ENCODE measurements around the gene OSBPL9.

The OSBPL9 gene

GRCh38 chr1:51653127-51653526, 36.2 kb downstream of the OSBPL9 start:
- Histone ChIP-seq H3K4me1 (ENCODE audit: insufficient read depth, low read length) (peaks cover 13% of the 10 kb centered on the region), H3K9ac (ENCODE audit: low read depth, low read length) (no peak overlapping the region), H3K9me3 (ENCODE audit: control insufficient read depth, insufficient read depth, low read length) (no peaks in the 10 kb centered on the region), H3K36me3 (ENCODE audit: insufficient read depth, low read length) (no peaks in the 10 kb centered on the region)

DNA sequence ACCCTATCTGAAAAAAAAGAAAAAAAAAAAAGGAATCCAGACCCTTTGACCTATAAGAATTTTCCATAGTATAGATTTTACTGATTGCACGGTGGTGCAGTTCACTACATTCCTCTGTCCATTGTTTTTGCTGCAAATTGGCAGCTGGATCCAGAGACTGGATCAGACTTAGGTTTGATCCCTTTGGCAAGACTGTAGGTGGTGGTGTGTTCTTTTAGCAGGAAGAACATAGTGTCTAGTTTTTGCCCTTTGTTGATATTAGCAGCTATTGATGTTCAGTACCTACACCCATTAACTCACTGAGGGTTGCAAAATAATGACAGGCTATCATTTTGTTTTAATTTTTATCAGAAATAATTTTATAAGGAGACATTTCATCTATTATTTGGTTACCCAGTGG, 37.1 kb downstream of the OSBPL9 start:
- Histone ChIP-seq H3K9me3 (ENCODE audit: control insufficient read depth, insufficient read depth, low read length) (no peaks in the 10 kb centered on the region), H3K36me3 (ENCODE audit: insufficient read depth, low read length) (no peaks in the 10 kb centered on the region), H3K4me1 (ENCODE audit: insufficient read depth, low read length) (peaks cover 13% of the 10 kb centered on the region), H3K9ac (ENCODE audit: low read depth, low read length) (no peak overlapping the region)

GRCh38 chr1:51656374-51656773, 39.5 kb downstream of the OSBPL9 start:
- peaks cover 8% of the 10 kb centered on the region for H3K4me1 ChIP-seq (ENCODE audit: insufficient read depth, low read length)
- no peaks in the 10 kb centered on the region for H3K9me3 ChIP-seq (ENCODE audit: control insufficient read depth, insufficient read depth, low read length)
- H3K36me3 ChIP-seq (ENCODE audit: insufficient read depth, low read length) = no peaks in the 10 kb centered on the region
- H3K9ac ChIP-seq (ENCODE audit: low read depth, low read length) = no peak overlapping the region

- Histone ChIP-seq H3K9me3 (ENCODE audit: control insufficient read depth, insufficient read depth, low read length) (no peaks in the 10 kb centered on the region), H3K36me3 (ENCODE audit: insufficient read depth, low read length) (no peaks in the 10 kb centered on the region), H3K4me1 (ENCODE audit: insufficient read depth, low read length) (peaks cover 9% of the 10 kb centered on the region), H3K9ac (ENCODE audit: low read depth, low read length) (no peak overlapping the region)
These were observed 43.7 kb downstream of the OSBPL9 start for GRCh38 chr1:51660580-51660979.

GRCh38 chr1:51661081-51661518, 44.2 kb downstream of the OSBPL9 start:
- peaks cover 9% of the 10 kb centered on the region for H3K4me1 ChIP-seq (ENCODE audit: insufficient read depth, low read length)
- H3K36me3 ChIP-seq (ENCODE audit: insufficient read depth, low read length) = no peaks in the 10 kb centered on the region
- H3K9ac ChIP-seq (ENCODE audit: low read depth, low read length) = no peak overlapping the region
- H3K9me3 ChIP-seq (ENCODE audit: control insufficient read depth, insufficient read depth, low read length) = no peaks in the 10 kb centered on the region

DNA sequence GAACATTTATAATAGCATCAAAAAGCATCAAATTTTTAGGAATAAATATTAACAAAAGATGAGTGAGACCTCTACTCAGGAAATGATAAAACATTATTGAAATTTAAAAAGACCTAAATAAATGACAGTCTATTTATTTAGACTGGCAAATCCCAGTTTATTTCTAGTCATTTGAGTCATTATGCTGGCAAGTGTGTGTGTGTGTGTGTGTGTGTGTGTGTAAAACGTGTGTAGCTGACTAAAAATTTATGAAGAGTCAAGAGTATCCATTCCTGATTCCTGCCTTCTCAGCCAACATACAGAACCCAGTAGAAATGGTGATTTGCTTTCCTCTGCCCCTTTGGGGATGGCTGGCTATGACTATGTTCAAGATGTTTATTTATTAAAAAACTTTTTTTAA, 46.2 kb downstream of the OSBPL9 start:
- H3K36me3 ChIP-seq (ENCODE audit: insufficient read depth, low read length) = no peaks in the 10 kb centered on the region
- no peaks in the 10 kb centered on the region for H3K9me3 ChIP-seq (ENCODE audit: control insufficient read depth, insufficient read depth, low read length)
- H3K4me1 ChIP-seq (ENCODE audit: insufficient read depth, low read length) = peaks cover 9% of the 10 kb centered on the region
- no peak overlapping the region for H3K9ac ChIP-seq (ENCODE audit: low read depth, low read length)

DNA sequence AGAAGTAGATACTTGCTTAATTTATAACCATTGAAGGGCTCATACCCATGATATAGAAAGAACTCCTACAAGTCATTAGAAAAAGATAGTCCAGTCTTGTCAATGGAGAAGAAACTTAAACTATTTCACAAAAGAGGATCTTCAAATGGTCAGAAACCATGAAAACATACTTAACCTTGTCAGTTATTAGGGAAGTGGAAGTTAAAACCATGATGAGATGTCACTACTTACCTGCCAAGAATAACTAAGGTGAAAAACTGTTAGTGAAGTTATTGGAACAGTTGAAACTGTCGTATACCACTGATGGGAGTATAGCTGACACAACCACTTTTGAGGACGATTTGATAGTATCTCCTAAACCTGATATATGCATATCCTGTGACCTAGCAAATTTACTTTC, 46.8 kb downstream of the OSBPL9 start:
- Histone ChIP-seq H3K4me1 (ENCODE audit: insufficient read depth, low read length) (peaks cover 11% of the 10 kb centered on the region), H3K36me3 (ENCODE audit: insufficient read depth, low read length) (no peaks in the 10 kb centered on the region), H3K9me3 (ENCODE audit: control insufficient read depth, insufficient read depth, low read length) (no peaks in the 10 kb centered on the region), H3K9ac (ENCODE audit: low read depth, low read length) (no peak overlapping the region)

DNA sequence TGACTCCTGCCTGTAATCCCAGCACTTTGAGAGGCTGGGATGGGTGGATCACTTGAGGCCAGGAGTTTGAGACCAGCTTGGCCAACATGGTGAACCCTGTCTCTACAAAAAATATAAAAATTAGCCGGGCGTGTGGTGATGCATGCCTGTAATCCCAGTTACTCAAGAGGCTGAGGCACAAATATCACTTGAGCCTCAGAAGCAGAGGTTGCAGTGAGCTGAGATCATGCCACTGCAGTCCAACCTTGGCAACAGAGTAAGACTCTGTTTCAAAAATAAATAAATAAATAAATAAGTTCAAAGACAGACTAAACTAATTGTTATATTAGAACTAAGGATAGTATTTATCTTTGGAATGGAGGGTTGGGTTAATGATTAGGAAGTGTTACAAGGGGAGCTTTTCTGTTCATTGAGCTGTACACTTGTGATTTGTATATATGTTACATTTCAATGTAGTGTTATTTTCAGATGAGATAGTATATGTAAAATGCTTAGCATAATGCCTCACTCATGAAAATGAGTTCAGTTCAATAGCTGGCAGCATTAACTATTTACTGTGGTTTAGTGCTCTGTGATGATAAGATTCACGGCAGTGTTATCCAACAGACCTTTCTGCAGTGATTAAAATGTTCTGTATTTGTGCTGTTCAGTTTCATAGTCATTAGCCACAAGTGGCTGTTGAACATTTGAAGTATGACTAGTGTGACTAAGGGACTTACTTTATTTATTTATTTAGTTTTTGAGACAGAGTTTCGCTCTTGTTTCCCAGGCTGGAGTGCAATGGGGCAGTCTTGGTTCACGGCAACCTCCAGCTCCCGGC, 47.7 kb downstream of the OSBPL9 start:
- Histone ChIP-seq H3K9me3 (ENCODE audit: control insufficient read depth, insufficient read depth, low read length) (no peaks in the 10 kb centered on the region), H3K4me1 (ENCODE audit: insufficient read depth, low read length) (peaks cover 19% of the 10 kb centered on the region), H3K36me3 (ENCODE audit: insufficient read depth, low read length) (no peaks in the 10 kb centered on the region), H3K9ac (ENCODE audit: low read depth, low read length) (no peak overlapping the region)

DNA sequence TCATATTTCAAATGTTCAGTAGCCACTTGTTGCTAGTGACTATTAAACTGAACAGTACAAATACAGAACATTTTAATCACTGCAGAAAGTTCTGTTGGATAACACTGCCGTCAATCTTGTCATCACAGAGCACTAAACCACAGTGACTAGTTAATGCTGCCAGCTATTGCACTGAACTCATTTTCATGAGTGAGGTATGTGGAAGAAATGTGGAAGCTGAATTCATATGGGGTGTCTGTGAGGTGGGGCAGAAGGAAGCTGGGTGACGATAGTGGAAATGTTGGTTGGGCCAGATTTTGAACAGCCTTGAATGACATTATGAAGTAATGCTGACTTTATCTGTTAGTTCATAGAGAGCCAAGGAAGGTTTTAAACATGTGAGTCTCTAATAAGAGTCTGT, 49.6 kb downstream of the OSBPL9 start:
- Histone ChIP-seq H3K4me1 (ENCODE audit: insufficient read depth, low read length) (peaks cover 10% of the 10 kb centered on the region), H3K36me3 (ENCODE audit: insufficient read depth, low read length) (no peaks in the 10 kb centered on the region), H3K9ac (ENCODE audit: low read depth, low read length) (no peak overlapping the region)

GRCh38 chr1:51667561-51667960, 50.7 kb downstream of the OSBPL9 start:
- Histone ChIP-seq H3K9me3 (ENCODE audit: control insufficient read depth, insufficient read depth, low read length) (no peaks in the 10 kb centered on the region), H3K9ac (ENCODE audit: low read depth, low read length) (no peak overlapping the region), H3K36me3 (ENCODE audit: insufficient read depth, low read length) (no peaks in the 10 kb centered on the region), H3K4me1 (ENCODE audit: insufficient read depth, low read length) (peaks cover 10% of the 10 kb centered on the region)

More for the DNA sequence above, 49.6 kb downstream of the OSBPL9 start:
- no peaks in the 10 kb centered on the region for H3K9me3 ChIP-seq (ENCODE audit: control insufficient read depth, insufficient read depth, low read length)

DNA sequence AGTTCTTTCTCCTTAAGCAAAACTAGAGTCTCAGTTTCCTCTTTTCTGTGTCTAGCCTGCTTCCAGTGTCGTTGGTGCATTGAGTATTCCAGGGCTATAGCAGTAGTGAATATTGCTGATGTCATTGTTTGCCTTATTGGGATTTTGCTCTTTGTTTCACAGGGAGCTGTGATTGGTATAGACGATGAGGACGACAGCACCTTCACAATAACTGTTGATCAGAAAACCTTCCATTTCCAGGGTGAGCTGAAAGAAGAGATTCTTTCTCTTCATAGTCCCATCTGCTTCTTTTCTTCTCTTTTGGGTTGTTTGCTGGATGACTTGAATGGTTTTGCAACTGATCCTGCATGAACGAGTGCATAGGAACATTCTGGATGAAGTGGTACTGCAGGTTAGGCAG, 52.4 kb downstream of the OSBPL9 start:
- peaks cover 10% of the 10 kb centered on the region for H3K4me1 ChIP-seq (ENCODE audit: insufficient read depth, low read length)
- no peak overlapping the region for H3K9ac ChIP-seq (ENCODE audit: low read depth, low read length)
- H3K36me3 ChIP-seq (ENCODE audit: insufficient read depth, low read length) = no peaks in the 10 kb centered on the region; the same call in 1 of the 2 replicates
- H3K9me3 ChIP-seq (ENCODE audit: control insufficient read depth, insufficient read depth, low read length) = no peaks in the 10 kb centered on the region

DNA sequence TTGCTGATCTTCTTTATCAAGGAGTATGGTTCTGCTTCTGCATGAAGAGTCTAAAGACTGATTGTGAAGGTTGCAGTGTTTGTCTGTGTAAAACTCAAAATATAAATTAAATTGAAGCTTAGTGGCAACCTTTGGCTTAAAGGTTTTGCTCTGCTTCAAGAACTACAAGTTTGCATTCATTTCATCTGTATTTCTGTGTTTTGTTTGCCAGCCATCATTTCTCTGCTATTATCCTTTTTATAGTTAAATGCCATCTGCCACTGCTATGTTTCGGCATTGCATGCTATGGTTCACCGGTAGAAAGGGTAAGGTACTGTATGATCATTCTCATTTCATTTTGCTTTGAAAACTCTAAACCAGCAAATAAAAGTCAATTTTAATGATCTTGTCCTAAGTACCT, 52.9 kb downstream of the OSBPL9 start:
- H3K4me1 ChIP-seq (ENCODE audit: insufficient read depth, low read length) = peaks cover 10% of the 10 kb centered on the region
- H3K9ac ChIP-seq (ENCODE audit: low read depth, low read length) = no peak overlapping the region
- no peaks in the 10 kb centered on the region for H3K9me3 ChIP-seq (ENCODE audit: control insufficient read depth, insufficient read depth, low read length)
- no peaks in the 10 kb centered on the region; the same call in 1 of the 2 replicates for H3K36me3 ChIP-seq (ENCODE audit: insufficient read depth, low read length)

- H3K36me3 ChIP-seq (ENCODE audit: insufficient read depth, low read length) = no peaks in the 10 kb centered on the region; the same call in 1 of the 2 replicates
- no peak overlapping the region for H3K9ac ChIP-seq (ENCODE audit: low read depth, low read length)
- H3K4me1 ChIP-seq (ENCODE audit: insufficient read depth, low read length) = peaks cover 10% of the 10 kb centered on the region
- H3K9me3 ChIP-seq (ENCODE audit: control insufficient read depth, insufficient read depth, low read length) = no peaks in the 10 kb centered on the region
These were observed 54.8 kb downstream of the OSBPL9 start for GRCh38 chr1:51671527-51672325.

DNA sequence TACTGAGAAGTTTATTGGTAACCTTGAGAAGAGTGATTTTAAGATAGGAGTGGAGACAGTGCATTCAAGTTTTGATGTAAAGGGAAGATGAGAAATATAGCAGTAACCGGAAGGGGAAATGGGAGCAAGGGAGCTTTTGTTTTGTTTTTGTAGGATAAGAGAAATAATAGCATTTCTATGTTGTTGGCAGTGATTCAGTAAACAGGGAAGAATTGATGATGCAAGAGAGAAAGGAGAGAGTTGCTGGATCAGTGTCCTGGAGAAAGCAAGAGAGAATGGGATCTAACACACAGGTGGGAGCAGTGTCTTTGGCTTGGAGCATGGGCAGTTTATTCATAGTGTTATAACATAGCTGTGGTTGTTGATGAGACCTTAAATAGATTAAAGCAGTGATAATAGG, 56.4 kb downstream of the OSBPL9 start:
- no peaks in the 10 kb centered on the region; the same call in 1 of the 2 replicates for H3K36me3 ChIP-seq (ENCODE audit: insufficient read depth, low read length)
- no peak overlapping the region for H3K9ac ChIP-seq (ENCODE audit: low read depth, low read length)
- H3K4me1 ChIP-seq (ENCODE audit: insufficient read depth, low read length) = peaks cover 10% of the 10 kb centered on the region

More for the DNA sequence above, 56.4 kb downstream of the OSBPL9 start:
- no peaks in the 10 kb centered on the region for H3K9me3 ChIP-seq (ENCODE audit: control insufficient read depth, insufficient read depth, low read length)

All from ES-I3 (cell line).